H1 (cell line): ENCODE data around the gene HIVEP3. TPM values are rescaled to one million over a fixed set of nuclear protein-coding genes. Genes with fewer than 3 reads are reported as not detected.

Experiments used
- CTCF ChIA-PET: fragments of 300-600 bp; sonication (Branson Sonifier 250); formaldehyde crosslinking; loops from one replicate; lab custom pipeline; 2021; ENCODE audit not compliant: partially characterized antibody; lab: Charles Lee
- POLR2A ChIA-PET: fragments of 300-600 bp; sonication (Branson Sonifier 250); formaldehyde crosslinking; loops from one replicate; lab custom pipeline; 2021; ENCODE audit warnings: inconsistent platforms; ENCODE audit not compliant: partially characterized antibody; lab: Charles Lee
- DNase-seq, 2 experiments: peaks; one replicate each; pipeline versions ENCODE4 v3.0.0 to v3.0.0-alpha.2; 2010 to 2022; ENCODE audit warnings: low spot score in 2 of 2, low read depth in 1 of 2, mixed read lengths in 1 of 2
- FAIRE-seq: peaks from 2 replicates; lab custom pipeline; 2011; peaks lifted over from hg19 to GRCh38; lab: Jason Lieb, UNC
- H2AFZ ChIP-seq: 2 replicates; pipeline ENCODE4 v1.8.1; 2012; ENCODE audit warnings: low read length, inconsistent platforms
- H2AK5ac ChIP-seq: 2 replicates; pipeline ENCODE4 v1.6.1; 2013; ENCODE audit warnings: low read depth, low read length
- H2BK120ac ChIP-seq: replicated peaks from 2 replicates; pipeline ENCODE3; 2013; ENCODE audit warnings: low read depth, low read length, inconsistent platforms
- H2BK12ac ChIP-seq: 2 replicates; pipeline ENCODE4 v1.6.1; 2013; ENCODE audit warnings: low read depth, low read length
- H2BK15ac ChIP-seq: 2 replicates; pipeline ENCODE4 v1.6.1; 2013; ENCODE audit warnings: low read length
- H2BK20ac ChIP-seq: 2 replicates; pipeline ENCODE4 v1.6.1; 2013; ENCODE audit warnings: low read length
- H2BK5ac ChIP-seq: 2 replicates; pipeline ENCODE4 v1.6.1; 2013; ENCODE audit warnings: low read depth, low read length
- H3K14ac ChIP-seq: 2 replicates; pipeline ENCODE4 v1.6.1; 2013; ENCODE audit warnings: inconsistent platforms; ENCODE audit not compliant: insufficient read length
- H3K18ac ChIP-seq: 2 replicates; pipeline ENCODE4 v1.6.1; 2013; ENCODE audit warnings: low read length; ENCODE audit errors: extremely low read depth
- H3K23ac ChIP-seq: 2 replicates; pipeline ENCODE4 v1.6.1; 2013; ENCODE audit warnings: inconsistent platforms; ENCODE audit not compliant: insufficient read length
- H3K23me2 ChIP-seq: 2 replicates; pipeline ENCODE4 v1.6.1; 2013; ENCODE audit warnings: low read depth, low read length
- H3K27ac ChIP-seq: 2 replicates; pipeline ENCODE4 v1.6.1; 2011; ENCODE audit warnings: low read depth, low read length, inconsistent platforms
- H3K27me3 ChIP-seq, 4 experiments: replicated peaks in 1 of 4; 1 replicate in 1 of 4; 2 replicates in 3 of 4; pipeline versions ENCODE4 v1.6.1 to v1.8.1; 2011 to 2013; ENCODE audit warnings: low read length in 3 of 4, mild to moderate bottlenecking in 3 of 4, inconsistent platforms in 2 of 4, mixed read lengths in 2 of 4, moderate library complexity in 1 of 4; ENCODE audit not compliant: control insufficient read depth in 3 of 4, insufficient read depth in 3 of 4; ENCODE audit errors: extremely low read depth in 1 of 4
- H3K36me3 ChIP-seq, 4 experiments: 2 replicates each; pipeline versions ENCODE4 v1.6.1 to v1.8.1; 2011 to 2013; ENCODE audit warnings: mild to moderate bottlenecking in 4 of 4, low read length in 3 of 4, moderate library complexity in 2 of 4, control low read depth in 1 of 4, inconsistent platforms in 1 of 4; ENCODE audit not compliant: insufficient read depth in 4 of 4, control insufficient read depth in 2 of 4
- H3K4ac ChIP-seq: replicated peaks from 2 replicates; pipeline ENCODE3; 2013; ENCODE audit warnings: low read length, low read depth, mixed read lengths, inconsistent platforms; ENCODE audit not compliant: insufficient read length
- H3K4me1 ChIP-seq, 4 experiments: replicated peaks in 1 of 4; 1 replicate in 1 of 4; 2 replicates in 3 of 4; pipeline versions ENCODE4 v1.6.1 to v1.8.1; 2011 to 2013; ENCODE audit warnings: low read length in 3 of 4, inconsistent platforms in 2 of 4, mixed read lengths in 1 of 4; ENCODE audit not compliant: insufficient read depth in 4 of 4, control insufficient read depth in 3 of 4
- H3K4me2 ChIP-seq, 2 experiments: 2 replicates each; pipeline versions ENCODE4 v1.6.1 to v1.8.1; 2011 to 2013; ENCODE audit warnings: low read depth in 2 of 2, low read length in 2 of 2, control low read depth in 1 of 2, inconsistent platforms in 1 of 2, mild to moderate bottlenecking in 1 of 2; ENCODE audit not compliant: insufficient read depth in 1 of 2
- H3K4me3 ChIP-seq, 4 experiments: fragments of 200-600, 300-600 bp in 1 of 4; sonication (generic), shearing (Covaris generic), sonication (Bioruptor Twin) in 1 of 4; 2 replicates each; pipeline versions ENCODE4 v1.5.1 to v1.8.1; 2011 to 2016; ENCODE audit warnings: low read length in 4 of 4, low read depth in 3 of 4, control low read depth in 2 of 4, inconsistent platforms in 2 of 4, mild to moderate bottlenecking in 2 of 4, mixed read lengths in 1 of 4, moderate library complexity in 1 of 4; ENCODE audit not compliant: insufficient read depth in 2 of 4; ENCODE audit errors: extremely low read depth in 1 of 4
- H3K56ac ChIP-seq: replicated peaks from 2 replicates; pipeline ENCODE3; 2013; ENCODE audit warnings: low read depth, mild to moderate bottlenecking, mixed read lengths, low read length, inconsistent platforms; ENCODE audit not compliant: insufficient read length
- H3K79me1 ChIP-seq: 2 replicates; pipeline ENCODE4 v1.6.1; 2013; ENCODE audit warnings: low read depth, low read length, control low read depth
- H3K79me2 ChIP-seq, 2 experiments: 2 replicates each; pipeline versions ENCODE4 v1.6.1 to v1.8.1; 2012 to 2013; ENCODE audit warnings: low read length in 2 of 2, mild to moderate bottlenecking in 2 of 2, inconsistent platforms in 1 of 2; ENCODE audit not compliant: insufficient read depth in 2 of 2, control insufficient read depth in 1 of 2
- H3K9ac ChIP-seq, 4 experiments: replicated peaks in 1 of 4; 1 replicate in 1 of 4; 2 replicates in 3 of 4; pipeline versions ENCODE4 v1.6.1 to v1.8.1; 2011 to 2013; ENCODE audit warnings: low read depth in 3 of 4, low read length in 3 of 4, control low read depth in 2 of 4, mild to moderate bottlenecking in 2 of 4, moderate library complexity in 2 of 4, inconsistent platforms in 1 of 4; ENCODE audit errors: extremely low read depth in 1 of 4
- H3K9me3 ChIP-seq, 2 experiments: 2 replicates each; pipeline versions ENCODE4 v1.6.1 to v1.8.1; 2012 to 2013; ENCODE audit warnings: mild to moderate bottlenecking in 2 of 2, moderate library complexity in 2 of 2, control low read depth in 1 of 2, inconsistent platforms in 1 of 2, low read depth in 1 of 2, low read length in 1 of 2, mixed read lengths in 1 of 2; ENCODE audit not compliant: insufficient read depth in 2 of 2
- H4K20me1 ChIP-seq, 2 experiments: replicated peaks in 1 of 2; 2 replicates each; pipeline versions ENCODE3 to v1.8.1; 2011 to 2013; ENCODE audit warnings: inconsistent platforms in 2 of 2, low read length in 2 of 2, mild to moderate bottlenecking in 1 of 2; ENCODE audit not compliant: insufficient read depth in 2 of 2, control insufficient read depth in 1 of 2
- H4K5ac ChIP-seq: 2 replicates; pipeline ENCODE4 v1.6.1; 2013; ENCODE audit warnings: low read length, low read depth, mixed read lengths, inconsistent platforms; ENCODE audit not compliant: insufficient read length
- H4K8ac ChIP-seq: 2 replicates; pipeline ENCODE4 v1.8.0; 2013; ENCODE audit warnings: mild to moderate bottlenecking, moderate library complexity, low read length, inconsistent platforms; ENCODE audit not compliant: insufficient read depth; ENCODE audit errors: extremely low read depth
- H4K91ac ChIP-seq: replicated peaks from 2 replicates; pipeline ENCODE3; 2013; ENCODE audit warnings: low read length, mixed read lengths, inconsistent platforms; ENCODE audit not compliant: insufficient read length
- GABPA ChIP-seq: IDR thresholded peaks from 2 replicates; pipeline ENCODE4 v1.6.1; 2011; ENCODE audit warnings: mild to moderate bottlenecking, low read length, moderate library complexity, borderline replicate concordance; ENCODE audit not compliant: insufficient read depth
- WGBS, 2 experiments: shearing (Covaris generic) in 1 of 2; methylation state at CpG; one replicate each; pipeline versions ENCODE4 v1.1.6 to v1.1.7; 2013 to 2015; ENCODE audit warnings: low lambda C conversion rate in 2 of 2, mixed read lengths in 2 of 2, inconsistent platforms in 1 of 2, low coverage in 1 of 2, missing lambda C conversion rate in 1 of 2; ENCODE audit not compliant: insufficient replicate concordance in 2 of 2, insufficient coverage in 1 of 2, insufficient read length in 1 of 2; ENCODE audit errors: extremely low coverage in 1 of 2, missing lambda C conversion rate in 1 of 2; 5-methylcytosine and 5-hydroxymethylcytosine counted together
- polyA plus RNA-seq, 7 experiments: library from polyadenylated mRNA; depleted of rRNA in 3 of 7; stranded (reverse) in 5 of 7; unstranded in 2 of 7; fragments of >200 nt in 5 of 7; fragments of 200-250 nt in 2 of 7; gene quantifications; 1 replicate in 5 of 7; 2 replicates in 1 of 7; 4 replicates in 1 of 7; pipeline versions ENCODE4 v1.2.1 to v1.2.3, GENCODE V29; 2011 to 2013; ENCODE audit warnings: missing spikeins in 2 of 7, mixed read lengths in 2 of 7
- total RNA-seq: library from RNA; stranded (reverse); fragmentation: NEBNext Ultra II Directional; extraction: Animal tissue kit (Norgen Biotek cat#: 25700); gene quantifications from 2 replicates; pipeline ENCODE4 v1.2.1, GENCODE V29; 2021

The HIVEP3 gene
- total and polyA plus RNA-seq, 2 of the 8 experiments (the other 6 are each of a cell fraction or from before 2014, with no cell fraction given), result 0.24 to 0.69 TPM

DNA sequence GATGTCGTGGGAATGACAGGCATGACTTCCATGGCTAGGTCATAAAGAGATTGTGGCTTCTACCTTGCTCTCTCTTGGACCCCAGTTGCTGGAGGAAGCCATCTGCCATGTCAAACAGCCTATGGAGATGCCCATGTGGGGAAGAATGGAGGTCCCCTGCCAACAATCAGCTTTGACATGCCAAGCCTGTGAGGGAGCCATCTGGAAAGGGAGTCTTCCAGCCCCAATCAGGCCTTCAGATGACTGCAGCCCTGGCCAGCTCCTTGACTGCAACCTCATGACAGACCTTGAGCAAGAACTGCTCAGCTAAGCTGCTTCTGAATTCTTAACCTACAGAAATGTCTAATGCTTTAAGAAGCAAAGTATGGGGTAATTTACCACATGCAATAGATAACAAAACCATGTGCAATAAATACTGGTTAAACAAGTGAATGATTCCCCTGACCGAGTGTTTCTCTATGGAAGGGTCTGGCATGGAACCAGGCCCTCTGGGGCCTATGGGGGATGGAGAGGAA lies 187.1 kb downstream of the HIVEP3 start:
- POLR2A ChIA-PET, result no interaction called here
- no peak overlapping the region for H2BK12ac ChIP-seq

More for the DNA sequence above, 187.1 kb downstream of the HIVEP3 start:
- Histone ChIP-seq H3K79me1 (no peaks in the 10 kb centered on the region), H3K23ac (no peak overlapping the region), H3K4me3 (no peak overlapping the region), H4K8ac (no peak overlapping the region), H3K23me2 (no peaks in the 10 kb centered on the region), H2AFZ (no peak overlapping the region), H3K18ac (no peak overlapping the region), H3K56ac (no peak overlapping the region), H2BK120ac (no peak overlapping the region), H4K91ac (no peak overlapping the region), H3K4me2 (no peak overlapping the region), H2BK15ac (no peak overlapping the region), H3K79me2 (no peaks in the 10 kb centered on the region), H3K27ac (no peak overlapping the region; the same call in 1 of the 2 replicates), H2AK5ac (no peak overlapping the region), H3K36me3 (no peaks in the 10 kb centered on the region), H3K4me1 (peaks cover 0 to 6% (median 0%) of the 10 kb centered on the region in 4 experiments; a peak in 3 of 7 replicates), H3K14ac (no peak overlapping the region), H3K9ac (no peak overlapping the region), H3K9me3 (no peaks in the 10 kb centered on the region), H4K20me1 (no peaks in the 10 kb centered on the region), H3K4ac (no peak overlapping the region), H4K5ac (no peak overlapping the region), H2BK5ac (no peak overlapping the region), H3K27me3 (peaks cover 0 to 2% (median 0%) of the 10 kb centered on the region in 4 experiments; a peak in 1 of 7 replicates), H2BK20ac (no peak overlapping the region)
- no peak for TF ChIP-seq GABPA
- DNase-seq, result no peak
- FAIRE-seq, result no peak
- 91% methylated on average over 2 of the region's 2 CpGs; no CpG with 5 or more reads in 1 of the 2 experiments for WGBS, 2 experiments
- CTCF ChIA-PET, result interaction anchor here (1.0 kb wide), 2 partner anchors 33 to 265 kb away, joined by 3 read pairs; no protein-coding TSS in a partner anchor
